Right lobe of liver (tissue), 6 donors: Measurements from ENCODE around the gene NNMT. TPM values are rescaled to one million over a fixed set of nuclear protein-coding genes. Genes with fewer than 3 reads are reported as not detected.
A peak's percentile ranks its signal among the peaks of the same experiment; 100 is the strongest.

Experiments
- ATAC-seq, 4 donors: fragments of 200-7000 bp; cut with Tn5 transposase; one replicate each; pipeline ENCODE4 v1.9.1; 2020; ENCODE audit warnings: mild to moderate bottlenecking in 4 of 4, moderate library complexity in 4 of 4
- DNase-seq, 3 donors: peaks; one replicate each; pipeline ENCODE4 v3.0.0-alpha.2; 2020
- H3K27ac ChIP-seq, 3 donors: fragments of 200-600 bp; one replicate each; pipeline ENCODE4 v1.8.0; 2022
- H3K27me3 ChIP-seq, 2 donors: fragments of 200-600 bp; one replicate each; pipeline ENCODE4 v1.8.0; 2022
- H3K36me3 ChIP-seq, 4 donors: fragments of 200-600 bp; sonication (generic) in 1 of 4; one replicate each; pipeline versions ENCODE4 v1.5.1 to v1.8.0; 2017 to 2022; ENCODE audit warnings: control low read depth in 1 of 4
- H3K4me1 ChIP-seq, 4 donors: fragments of 200-600 bp; sonication (generic) in 1 of 4; one replicate each; pipeline versions ENCODE4 v1.5.1 to v1.8.0; 2017 to 2022; ENCODE audit warnings: control low read depth in 1 of 4
- H3K4me3 ChIP-seq, 3 donors: fragments of 200-600 bp; one replicate each; pipeline ENCODE4 v1.8.0; 2022
- H3K9me3 ChIP-seq, 4 donors: fragments of 200-600 bp; sonication (generic) in 1 of 4; one replicate each; pipeline versions ENCODE4 v1.5.1 to v1.8.0; 2017 to 2022; ENCODE audit warnings: control low read depth in 1 of 4
- CTCF ChIP-seq, 4 donors: fragments of 200-600 bp in 3 of 4; fragments of 450-650 bp in 1 of 4; IDR thresholded peaks; one replicate each; pipeline versions ENCODE4 v1.5.1 to v1.8.0; 2016 to 2022; ENCODE audit warnings: antibody characterized with exemption in 4 of 4, mild to moderate bottlenecking in 2 of 4
- POLR2A ChIP-seq: fragments of 450-650 bp; IDR thresholded peaks from one replicate; pipeline ENCODE4 v1.6.1; 2017; ENCODE audit warnings: antibody characterized with exemption, mild to moderate bottlenecking
- WGBS: methylation state at CpG from one replicate; pipeline ENCODE4 v1.1.6; 2018; ENCODE audit warnings: low coverage, low lambda C conversion rate; ENCODE audit not compliant: insufficient coverage; ENCODE audit errors: missing lambda C conversion rate; 5-methylcytosine and 5-hydroxymethylcytosine counted together
- intact Hi-C, 2 donors: fragments of 100-400 bp; cut with DNase I; formaldehyde crosslinking; loops; one replicate each; pipeline versions ENCODE4 v1.11.2 to v1.14.1; 2022
- total RNA-seq, 6 experiments: library from RNA; depleted of rRNA in 2 of 6; stranded (reverse); fragments of >200 nt in 2 of 6; fragmentation: NEBNext Ultra II Directional in 3 of 6; extraction: Animal tissue kit (Norgen Biotek cat#: 25700) in 3 of 6; gene quantifications; one replicate each; pipeline versions ENCODE4 v1.1.0 to v1.2.4, GENCODE V29; 2016 to 2023
- donor health status: DM: no; HTN: yes; CAD: no.
- donor health status: DM: no; HTN: no; CAD: no.
- donor health status: DM: no; HTN: no; CAD: no.
- donor health status: DM: no; HTN: yes; CAD: no.
- donor health status: DM: no; HTN: yes; CAD: no.

Gene NNMT
- total RNA-seq, 6 experiments from 2014 or later = 634 to 3,368 (median 2,270) TPM

GRCh38 chr11:114260483-114260882, 35.7 kb upstream of the NNMT start:
- DNase-seq = no peak
- H3K27ac ChIP-seq = peak overlapping the region in 2 of 3 donors; percentile 41 to 77
- 84% methylated on average over 5 of the region's 9 CpGs for WGBS

GRCh38 chr11:114261791-114262190, 34.4 kb upstream of the NNMT start:
- intact Hi-C loops = loop anchor here (2.0 to 10.0 kb wide), 4 partner anchors 237 to 364 kb away; no protein-coding TSS in a partner anchor
- TF ChIP-seq CTCF (IDR thresholded peaks at IDR 0.05) = no peak
- TF ChIP-seq POLR2A = no peak
- Histone ChIP-seq H3K27me3 (no peaks in the 10 kb centered on the region), H3K27ac (peak overlapping the region in 1 of 3 donors; percentile 80), H3K9me3 (no peaks in the 10 kb centered on the region), H3K36me3 (no peaks in the 10 kb centered on the region), H3K4me3 (no peak overlapping the region), H3K4me1 (peaks cover 0 to 79% (median 36%) of the 10 kb centered on the region in 4 donors)
- DNase-seq = no peak
- WGBS = 65% methylated on average over 6 of the region's 7 CpGs
- no peak for ATAC-seq

More at GRCh38 chr11:114260483-114260882, 35.7 kb upstream of the NNMT start:
- TF ChIP-seq CTCF (IDR thresholded peaks at IDR 0.05) (no peak), POLR2A (no peak)
- Histone ChIP-seq H3K36me3 (no peaks in the 10 kb centered on the region), H3K9me3 (no peaks in the 10 kb centered on the region), H3K4me3 (no peak overlapping the region), H3K4me1 (peaks cover 0 to 75% (median 37%) of the 10 kb centered on the region in 4 donors), H3K27me3 (no peaks in the 10 kb centered on the region)
- ATAC-seq = peak in 2 of 4 donors; percentile 2 to 5
- intact Hi-C loops = loop anchor here (2.0 to 10.0 kb wide), 4 partner anchors 236 to 363 kb away; no protein-coding TSS in a partner anchor

- no peaks in the 10 kb centered on the region for H3K9me3 ChIP-seq
- ATAC-seq = peak; percentile 47 to 60 (median 56)
- peak overlapping the region in 2 of 3 donors; percentile 68 to 80 for H3K27ac ChIP-seq
- H3K4me3 ChIP-seq = no peak overlapping the region
- H3K27me3 ChIP-seq = no peaks in the 10 kb centered on the region
- WGBS = 11% methylated on average over 9 of the region's 9 CpGs
- no peaks in the 10 kb centered on the region for H3K36me3 ChIP-seq
- intact Hi-C loops = loop anchor here (5.0 to 10.0 kb wide), 3 partner anchors 238 to 366 kb away; no protein-coding TSS in a partner anchor
- H3K4me1 ChIP-seq = peaks cover 0 to 74% (median 31%) of the 10 kb centered on the region in 4 donors
- DNase-seq = peak in 2 of 3 donors; percentile 36 to 63
- TF ChIP-seq POLR2A = no peak
- peak; percentile 52 to 68 (median 64) for TF ChIP-seq CTCF (IDR thresholded peaks at IDR 0.05)
Measured at GRCh38 chr11:114262681-114263512, 33.3 kb upstream of the NNMT start.

- intact Hi-C loops = loop anchor here (5.0 to 10.0 kb wide), 3 partner anchors 239 to 366 kb away; no protein-coding TSS in a partner anchor
- Histone ChIP-seq H3K27me3 (no peaks in the 10 kb centered on the region), H3K27ac (peak overlapping the region in 2 of 3 donors; percentile 68 to 80), H3K36me3 (no peaks in the 10 kb centered on the region), H3K4me3 (no peak overlapping the region), H3K9me3 (no peaks in the 10 kb centered on the region), H3K4me1 (peaks cover 0 to 66% (median 28%) of the 10 kb centered on the region in 4 donors)
- no peak for TF ChIP-seq POLR2A
- no peak for TF ChIP-seq CTCF (IDR thresholded peaks at IDR 0.05)
- DNase-seq (no peak), ATAC-seq (no peak)
- WGBS = 52% methylated on average over 5 of the region's 7 CpGs
Measured at GRCh38 chr11:114263513-114264170, 32.6 kb upstream of the NNMT start.
